Fibroblast of mammary gland (primary cell): ENCODE measurements around the gene FAM78A.

Source experiments
- DNase-seq: peaks from one replicate; pipeline ENCODE4 v3.0.0-alpha.2; 2010; ENCODE audit warnings: low read depth
- H3K4me3 ChIP-seq: 2 replicates; pipeline ENCODE4 v1.5.1; 2011; ENCODE audit warnings: low read depth, mild to moderate bottlenecking, low read length, moderate library complexity; ENCODE audit not compliant: control insufficient read depth
- CTCF ChIP-seq: conservative IDR thresholded peaks from 2 replicates; pipeline ENCODE4 v1.5.1; 2011; ENCODE audit warnings: low read depth, low read length, inconsistent platforms; ENCODE audit not compliant: control insufficient read depth, insufficient read depth

The FAM78A gene

GRCh38 chr9:131289301-131290035 lies 13.2 kb upstream of the FAM78A start, which contains the start of gene PLPP7:
TSS of gene PLPP7 (plus strand) at chr9:131289723. CDS start at chr9:131289998, 275 bp downstream.
- H3K4me3 ChIP-seq, result peak within 1 kb of the TSS; percentile 57
- DNase-seq, result peak; percentile 90
- no peak for TF ChIP-seq CTCF

- DNase-seq, result no peak
- TF ChIP-seq CTCF, result no peak
- H3K4me3 ChIP-seq, result no peak overlapping the region
Measured at GRCh38 chr9:131288217-131288616, 11.9 kb upstream of the FAM78A start.

GRCh38 chr9:131287359-131287758 lies 11.0 kb upstream of the FAM78A start:
- no peak for TF ChIP-seq CTCF
- H3K4me3 ChIP-seq, result no peak overlapping the region

GRCh38 chr9:131284856-131285255 lies 8.5 kb upstream of the FAM78A start:
- no peak for DNase-seq
- no peak overlapping the region for H3K4me3 ChIP-seq
- TF ChIP-seq CTCF, result no peak

More at GRCh38 chr9:131287359-131287758, 11.0 kb upstream of the FAM78A start:
- DNase-seq, result no peak

GRCh38 chr9:131282688-131283422 lies 6.5 kb upstream of the FAM78A start:
- TF ChIP-seq CTCF, result no peak
- DNase-seq, result no peak
- H3K4me3 ChIP-seq, result no peak overlapping the region

- no peak overlapping the region for H3K4me3 ChIP-seq
- TF ChIP-seq CTCF, result no peak
- no peak for DNase-seq
Measured at GRCh38 chr9:131282175-131282574, 5.9 kb upstream of the FAM78A start.
